ENCODE data around the gene TMEM176A.

- no peak for TF ChIP-seq POLR2AphosphoS5 (IDR thresholded peaks at IDR 0.05; ENCODE audit: low read depth, low read length)
- no peak for TF ChIP-seq POLR2A (IDR thresholded peaks at IDR 0.05; ENCODE audit: low read depth, low read length)
Measured at GRCh38 chr7:150851492-150852370, 51.2 kb downstream of the TMEM176A start.

Data from GM12891 (cell line).